GM12801 (cell line): Measurements from ENCODE around the gene CDK3.

Source experiments
- TF ChIP-seq, protein P1 (sequence below): IDR thresholded peaks from one replicate; pipeline ENCODE4 v1.5.1; 2011; ENCODE audit warnings: control low read depth; ENCODE audit not compliant: insufficient read length; ENCODE audit errors: extremely low read depth

The CDK3 gene

DNA sequence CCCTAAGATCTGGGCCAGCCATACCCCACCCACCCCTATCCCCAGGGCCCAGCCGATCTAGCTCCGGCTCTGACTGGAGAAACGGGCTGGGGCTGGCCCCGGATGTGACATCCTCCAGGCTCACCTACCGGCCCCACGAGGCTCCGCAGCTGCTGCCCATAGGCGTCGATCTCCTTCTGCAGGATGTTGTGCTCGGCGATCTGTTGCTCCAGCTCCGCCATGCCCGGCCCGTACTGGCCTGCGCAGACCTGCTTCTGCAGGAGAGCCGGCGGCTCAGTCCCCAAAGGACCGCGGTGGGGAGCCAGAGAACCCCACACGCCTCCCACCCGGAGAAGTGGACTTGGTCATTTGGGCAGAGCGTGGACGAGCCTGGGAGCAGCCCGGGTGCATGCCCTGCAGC, 21.6 kb downstream of the CDK3 start:
- TF ChIP-seq, protein P1, sequence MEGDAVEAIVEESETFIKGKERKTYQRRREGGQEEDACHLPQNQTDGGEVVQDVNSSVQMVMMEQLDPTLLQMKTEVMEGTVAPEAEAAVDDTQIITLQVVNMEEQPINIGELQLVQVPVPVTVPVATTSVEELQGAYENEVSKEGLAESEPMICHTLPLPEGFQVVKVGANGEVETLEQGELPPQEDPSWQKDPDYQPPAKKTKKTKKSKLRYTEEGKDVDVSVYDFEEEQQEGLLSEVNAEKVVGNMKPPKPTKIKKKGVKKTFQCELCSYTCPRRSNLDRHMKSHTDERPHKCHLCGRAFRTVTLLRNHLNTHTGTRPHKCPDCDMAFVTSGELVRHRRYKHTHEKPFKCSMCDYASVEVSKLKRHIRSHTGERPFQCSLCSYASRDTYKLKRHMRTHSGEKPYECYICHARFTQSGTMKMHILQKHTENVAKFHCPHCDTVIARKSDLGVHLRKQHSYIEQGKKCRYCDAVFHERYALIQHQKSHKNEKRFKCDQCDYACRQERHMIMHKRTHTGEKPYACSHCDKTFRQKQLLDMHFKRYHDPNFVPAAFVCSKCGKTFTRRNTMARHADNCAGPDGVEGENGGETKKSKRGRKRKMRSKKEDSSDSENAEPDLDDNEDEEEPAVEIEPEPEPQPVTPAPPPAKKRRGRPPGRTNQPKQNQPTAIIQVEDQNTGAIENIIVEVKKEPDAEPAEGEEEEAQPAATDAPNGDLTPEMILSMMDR: no peak

DNA sequence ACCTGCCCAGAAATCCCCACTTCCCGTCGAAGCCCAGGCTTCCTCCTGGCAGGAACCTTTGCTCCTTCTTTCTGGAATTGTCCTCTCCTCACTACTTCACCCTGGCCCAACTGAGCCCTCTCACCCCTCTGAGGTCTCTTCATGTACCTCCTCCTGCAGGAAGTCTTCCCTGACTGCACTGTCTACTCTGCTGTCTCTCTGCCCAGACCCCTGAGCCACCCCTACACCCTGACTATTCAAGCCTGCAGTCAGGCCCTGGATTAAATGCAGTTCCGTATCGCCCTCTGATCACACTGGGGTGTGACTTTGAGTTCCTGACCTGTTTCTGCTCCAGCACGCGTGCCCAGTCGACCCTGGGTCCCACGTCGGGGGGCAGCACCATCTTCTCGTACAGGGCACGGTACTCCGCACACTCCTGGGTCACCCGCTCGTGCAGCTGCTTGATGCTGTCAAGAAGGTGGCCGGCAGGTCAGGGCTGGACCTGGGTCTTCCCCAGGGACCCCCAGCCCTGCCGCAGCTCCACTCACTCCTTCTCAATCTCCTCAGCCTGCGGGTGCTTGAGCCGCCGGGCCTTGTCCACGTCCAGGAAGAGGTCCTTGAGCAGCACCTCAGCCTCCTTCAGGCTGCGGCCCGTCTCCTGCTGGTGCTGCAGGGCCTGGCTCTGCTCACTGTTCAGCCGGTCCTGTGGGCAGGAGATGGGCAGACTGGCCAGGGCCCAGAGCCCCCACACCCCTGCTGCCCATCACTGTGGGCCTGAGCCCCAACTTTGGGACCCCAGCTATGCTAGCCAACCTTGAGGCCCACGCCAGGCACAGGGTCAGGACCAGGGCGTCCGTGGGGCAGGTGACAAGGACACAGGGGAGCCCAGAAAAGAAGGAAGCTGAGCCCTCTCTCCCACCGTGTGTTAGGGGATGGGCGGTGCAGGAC, 22.6 kb downstream of the CDK3 start:
- TF ChIP-seq, protein P1: no peak

DNA sequence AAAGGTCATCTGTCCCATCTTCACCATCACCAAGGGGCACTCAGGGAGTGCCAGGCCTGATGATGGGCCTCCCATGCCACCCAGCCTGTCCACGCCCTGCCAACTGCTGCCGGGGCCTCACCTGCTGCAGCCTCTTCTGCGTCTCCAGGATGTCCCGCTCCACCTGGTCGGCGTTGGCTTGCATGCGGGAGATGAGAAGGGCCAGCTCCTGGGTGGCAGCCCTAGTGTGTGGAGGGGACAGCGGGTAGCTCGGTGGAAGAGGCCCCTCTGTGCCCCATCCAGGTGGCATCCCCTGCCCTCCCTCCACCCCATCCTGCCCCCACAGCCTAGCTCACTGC, 23.2 kb downstream of the CDK3 start:
- TF ChIP-seq, protein P1: no peak

DNA sequence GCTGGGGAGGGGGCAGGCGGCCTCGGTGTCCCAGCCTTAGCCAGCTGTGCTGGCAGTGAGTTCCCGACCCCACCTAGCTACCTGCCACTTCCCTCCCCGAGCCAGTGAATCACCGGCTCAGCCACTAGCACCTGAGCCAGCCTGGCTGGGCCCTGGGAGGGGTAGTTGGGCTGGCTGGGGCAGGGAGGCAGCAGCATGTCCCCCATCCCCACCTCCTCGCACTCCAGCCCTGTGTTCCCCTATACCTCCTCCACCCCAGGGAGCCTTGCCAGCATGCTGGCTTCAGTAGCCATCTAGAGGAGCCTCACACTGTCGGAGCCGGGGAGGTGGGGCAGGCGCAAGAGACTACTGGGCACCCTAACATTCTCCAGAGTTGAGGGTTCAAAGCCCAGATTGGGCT, 23.7 kb downstream of the CDK3 start:
- TF ChIP-seq, protein P1: no peak

DNA sequence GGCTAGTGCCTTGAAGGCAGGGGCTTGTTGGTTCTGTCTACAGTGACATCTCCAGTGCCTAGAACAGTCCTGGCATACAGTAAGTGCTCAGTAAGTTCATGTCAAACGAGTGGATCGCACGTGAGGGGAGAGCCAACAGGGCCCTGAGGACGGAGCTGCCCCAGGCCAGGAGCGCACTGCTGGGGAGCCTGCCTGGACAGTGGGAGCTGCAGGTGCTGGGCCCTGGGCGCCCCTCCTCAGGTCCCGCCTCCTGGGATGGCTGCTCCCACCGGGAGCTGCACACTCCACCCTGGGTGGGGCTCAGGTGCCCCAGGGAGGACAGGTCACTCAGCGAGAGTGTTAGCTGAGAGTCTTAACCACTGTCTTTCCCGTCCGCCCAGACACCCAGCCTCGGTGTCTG, 24.6 kb downstream of the CDK3 start:
- TF ChIP-seq, protein P1: no peak

DNA sequence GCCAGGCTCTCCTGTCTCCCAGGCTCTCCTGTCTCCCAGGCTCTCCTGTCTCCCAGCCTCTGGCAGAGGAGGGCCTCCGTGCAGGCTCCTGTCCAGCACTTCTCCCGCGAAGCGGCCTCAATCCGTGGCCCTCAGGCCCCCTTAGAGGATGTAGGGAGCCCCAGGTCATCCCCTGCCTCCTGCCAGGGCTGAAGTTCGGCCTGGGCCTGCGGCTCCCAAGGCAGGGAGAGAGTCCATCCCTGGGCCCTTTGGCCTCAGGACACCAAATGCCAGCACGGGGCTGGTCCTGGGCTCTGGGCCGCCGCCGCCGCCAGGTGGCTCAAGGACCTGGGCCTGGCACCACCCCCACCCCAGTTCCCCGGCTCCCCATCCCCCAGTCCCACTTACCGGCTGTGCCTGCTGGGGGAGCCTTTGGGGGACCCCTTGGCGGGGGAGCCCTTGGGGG, 26.1 kb downstream of the CDK3 start:
- TF ChIP-seq, protein P1: no peak

DNA sequence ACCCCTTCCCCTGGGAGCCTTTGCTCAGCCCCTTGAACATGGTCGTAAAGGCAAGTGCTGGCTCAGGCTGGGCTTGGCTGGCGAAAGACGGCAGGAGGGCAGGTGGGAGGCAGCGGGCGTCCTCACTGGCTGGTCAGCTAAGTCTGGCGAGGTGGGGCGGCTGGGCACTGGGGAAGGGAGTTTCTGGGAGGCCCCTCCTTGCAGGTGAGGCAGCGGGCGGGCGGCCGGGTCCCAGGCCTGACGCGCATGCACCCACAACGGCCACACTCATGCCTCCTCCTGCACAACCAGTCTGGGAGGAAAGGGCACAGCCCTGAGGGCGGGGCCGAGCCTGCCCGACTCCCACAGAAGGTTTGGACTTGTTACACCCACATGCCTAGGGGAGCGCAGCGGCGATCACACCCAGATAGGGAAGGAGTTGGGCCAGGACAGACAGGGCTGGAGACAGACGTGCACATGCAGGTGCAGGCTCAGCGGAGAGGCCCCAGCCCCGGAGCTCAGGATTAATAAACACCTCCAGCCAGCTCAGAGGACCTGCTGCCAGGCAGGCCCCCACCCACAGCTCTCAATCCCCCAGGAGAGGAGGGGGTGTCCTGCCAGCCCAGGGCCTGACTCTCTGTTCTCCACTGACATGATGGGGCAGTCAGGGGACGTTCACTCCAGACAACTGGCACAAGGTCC, 26.6 kb downstream of the CDK3 start, which contains the start of gene EVPL:
EVPL (minus strand) TSS at position 148 of the 681 bp plus-strand sequence; CDS start at position 40, 108 bp downstream.
- TF ChIP-seq, protein P1: no peak
